CD4-positive, CD25-positive, alpha-beta regulatory T cell (primary cell): ENCODE data around the gene SLC6A5. TPM values are rescaled to one million over a fixed set of nuclear protein-coding genes. Genes with fewer than 3 reads are reported as not detected.

ENCODE experiments used
- ATAC-seq, 2 donors: fragments of 150-1000 bp; cut with Tn5 transposase; one replicate each; pipeline ENCODE4 v1.10.0; 2021; ENCODE audit warnings: low read depth in 2 of 2, moderate number of reproducible peaks in 2 of 2, moderate library complexity in 1 of 2
- DNase-seq, 3 donors: peaks; one replicate each; pipeline versions ENCODE4 v3.0.0 to v3.0.0-alpha.2; 2012 to 2022; ENCODE audit warnings: mixed read lengths in 1 of 3
- H3K27ac ChIP-seq: one replicate; pipeline ENCODE4 v1.7.0; 2013; ENCODE audit warnings: mild to moderate bottlenecking, low read length; ENCODE audit not compliant: insufficient read depth, poor library complexity, severe bottlenecking
- H3K27me3 ChIP-seq: one replicate; pipeline ENCODE4 v1.7.0; 2013; ENCODE audit warnings: low read length; ENCODE audit not compliant: control insufficient read depth, insufficient read depth
- H3K36me3 ChIP-seq: one replicate; pipeline ENCODE4 v1.7.0; 2013; ENCODE audit warnings: mild to moderate bottlenecking, low read length, moderate library complexity; ENCODE audit not compliant: control insufficient read depth, insufficient read depth
- H3K4me1 ChIP-seq: 2 replicates; pipeline ENCODE4 v1.7.0; 2013; ENCODE audit warnings: mild to moderate bottlenecking, low read length; ENCODE audit not compliant: insufficient read depth, control insufficient read depth, poor library complexity, severe bottlenecking
- H3K4me3 ChIP-seq: one replicate; pipeline ENCODE4 v1.7.0; 2013; ENCODE audit warnings: low read depth, mild to moderate bottlenecking, low read length, moderate library complexity
- H3K9me3 ChIP-seq, 2 experiments: 1 replicate in 1 of 2; 2 replicates in 1 of 2; pipeline ENCODE4 v1.7.0; 2013; ENCODE audit warnings: low read length in 2 of 2, mild to moderate bottlenecking in 1 of 2, moderate library complexity in 1 of 2; ENCODE audit not compliant: control insufficient read depth in 2 of 2
- H3K27ac Mint-ChIP-seq, 3 donors: one replicate each; pipeline ENCODE4 v1.8.0; 2020 to 2022; ENCODE audit warnings: mild to moderate bottlenecking in 3 of 3, mixed read lengths in 3 of 3, moderate library complexity in 2 of 3
- H3K27me3 Mint-ChIP-seq: one replicate; pipeline ENCODE4 v1.8.0; 2022; ENCODE audit warnings: mild to moderate bottlenecking, mixed read lengths
- H3K36me3 Mint-ChIP-seq: one replicate; pipeline ENCODE4 v1.8.0; 2020; ENCODE audit warnings: mixed read lengths
- H3K4me1 Mint-ChIP-seq, 4 donors: one replicate each; pipeline ENCODE4 v1.8.0; 2020 to 2022; ENCODE audit warnings: mixed read lengths in 4 of 4, mild to moderate bottlenecking in 1 of 4
- H3K4me3 Mint-ChIP-seq, 4 donors: one replicate each; pipeline ENCODE4 v1.8.0; 2020 to 2022; ENCODE audit warnings: mild to moderate bottlenecking in 4 of 4, mixed read lengths in 4 of 4, moderate library complexity in 3 of 4
- H3K9me3 Mint-ChIP-seq, 7 donors: one replicate each; pipeline ENCODE4 v1.8.0; 2020 to 2022; ENCODE audit warnings: mixed read lengths in 7 of 7, mild to moderate bottlenecking in 3 of 7, moderate library complexity in 2 of 7
- polyA plus RNA-seq, 4 donors: library from polyadenylated mRNA; unstranded; fragments of 300-500 nt; fragmentation: Illumina TruSeq; gene quantifications; one replicate each; pipeline ENCODE4 v1.2.3, GENCODE V29; 2021
- total RNA-seq: library from RNA; stranded (reverse); gene quantifications from one replicate; pipeline ENCODE4 v1.2.3, GENCODE V29; 2022

Gene SLC6A5
- total and polyA plus RNA-seq, 5 donors from 2014 or later, result not detected

DNA sequence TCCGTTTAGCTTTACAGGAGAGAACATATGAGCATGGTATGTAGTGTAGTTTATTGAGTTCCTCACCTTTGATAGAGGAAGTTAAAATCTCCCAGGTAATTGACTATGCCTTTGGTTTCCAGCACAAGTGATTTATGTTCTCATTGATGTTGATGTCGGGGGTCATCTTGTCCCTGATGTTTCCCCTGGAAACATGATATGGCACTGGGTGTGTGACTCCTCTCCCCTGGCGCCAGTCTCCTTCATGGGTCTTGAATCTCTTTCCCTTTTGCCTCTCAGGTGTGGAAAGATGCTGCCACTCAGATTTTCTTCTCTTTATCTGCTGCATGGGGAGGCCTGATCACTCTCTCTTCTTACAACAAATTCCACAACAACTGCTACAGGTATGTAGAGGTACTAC, 28.3 kb downstream of the SLC6A5 start:
- Histone ChIP-seq H3K4me1 (no peaks in the 10 kb centered on the region), H3K9me3 (no peaks in the 10 kb centered on the region), H3K27ac (no peak overlapping the region), H3K36me3 (no peaks in the 10 kb centered on the region), H3K27me3 (no peaks in the 10 kb centered on the region), H3K4me3 (no peak overlapping the region)
- Mint-ChIP-seq H3K4me1 (no peaks in the 10 kb centered on the region), H3K27ac (no peak overlapping the region), H3K4me3 (no peak overlapping the region), H3K27me3 (peaks cover 5% of the 10 kb centered on the region), H3K36me3 (no peaks in the 10 kb centered on the region), H3K9me3 (no peaks in the 10 kb centered on the region)
- ATAC-seq (no peak), DNase-seq (no peak)

DNA sequence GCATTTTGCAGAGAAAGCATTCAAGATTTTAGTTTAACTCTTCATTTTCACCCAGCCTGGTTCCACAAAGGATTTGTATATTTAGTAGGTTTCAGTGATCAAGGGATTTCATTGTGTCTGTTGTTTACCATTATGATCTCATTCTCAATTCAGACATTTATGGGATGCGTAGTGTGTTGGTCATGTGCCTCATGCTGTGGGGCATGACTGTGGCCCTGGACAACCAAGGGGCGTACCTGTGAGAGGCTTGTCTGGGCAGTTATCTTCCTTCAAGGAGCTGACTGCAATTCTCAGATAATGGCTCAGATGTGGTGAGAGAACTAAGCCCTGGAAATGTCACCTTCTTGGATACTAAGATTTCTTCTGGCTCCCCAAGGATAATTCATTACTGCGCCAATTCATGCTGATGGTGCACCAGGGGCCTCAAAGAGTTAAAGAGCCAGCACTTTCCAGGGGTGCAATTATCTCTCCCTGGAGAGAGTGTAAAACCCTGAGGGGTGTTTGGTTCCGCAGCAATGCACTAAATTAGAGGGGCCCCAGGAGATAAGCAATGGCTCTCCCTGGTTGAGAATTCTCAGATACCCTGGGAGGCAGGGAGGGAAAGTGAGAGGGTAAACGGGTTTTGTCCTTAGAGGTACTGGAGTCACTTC, 32.2 kb downstream of the SLC6A5 start:
- no peak for ATAC-seq
- Mint-ChIP-seq H3K9me3 (no peaks in the 10 kb centered on the region), H3K27ac (no peak overlapping the region), H3K36me3 (no peaks in the 10 kb centered on the region), H3K27me3 (peaks cover 23% of the 10 kb centered on the region), H3K4me1 (no peaks in the 10 kb centered on the region), H3K4me3 (no peak overlapping the region)
- no peak overlapping the region for H3K4me3 ChIP-seq
- H3K4me1 ChIP-seq, result no peaks in the 10 kb centered on the region
- no peak overlapping the region for H3K27ac ChIP-seq
- H3K9me3 ChIP-seq, result no peaks in the 10 kb centered on the region
- H3K36me3 ChIP-seq, result no peaks in the 10 kb centered on the region
- DNase-seq, result no peak
- H3K27me3 ChIP-seq, result no peaks in the 10 kb centered on the region

- ATAC-seq, result no peak
- no peak overlapping the region for H3K4me3 ChIP-seq
- Mint-ChIP-seq H3K4me3 (no peak overlapping the region), H3K4me1 (no peaks in the 10 kb centered on the region), H3K27ac (no peak overlapping the region), H3K27me3 (peaks cover 23% of the 10 kb centered on the region), H3K36me3 (no peaks in the 10 kb centered on the region), H3K9me3 (no peaks in the 10 kb centered on the region)
- no peaks in the 10 kb centered on the region for H3K27me3 ChIP-seq
- H3K4me1 ChIP-seq, result no peaks in the 10 kb centered on the region
- H3K36me3 ChIP-seq, result no peaks in the 10 kb centered on the region
- no peak overlapping the region for H3K27ac ChIP-seq
- DNase-seq, result no peak
- H3K9me3 ChIP-seq, result no peaks in the 10 kb centered on the region
These were observed 32.7 kb downstream of the SLC6A5 start for GRCh38 chr11:20632169-20632532.

GRCh38 chr11:20634044-20634443, 34.6 kb downstream of the SLC6A5 start:
- Histone ChIP-seq H3K27me3 (no peaks in the 10 kb centered on the region), H3K4me1 (no peaks in the 10 kb centered on the region), H3K36me3 (no peaks in the 10 kb centered on the region), H3K4me3 (no peak overlapping the region), H3K9me3 (no peaks in the 10 kb centered on the region), H3K27ac (no peak overlapping the region)
- no peak for ATAC-seq
- no peaks in the 10 kb centered on the region for H3K4me1 Mint-ChIP-seq
- H3K9me3 Mint-ChIP-seq, result no peaks in the 10 kb centered on the region
- H3K27ac Mint-ChIP-seq, result no peak overlapping the region
- H3K27me3 Mint-ChIP-seq, result peaks cover 18% of the 10 kb centered on the region
- H3K4me3 Mint-ChIP-seq, result no peak overlapping the region
- DNase-seq, result no peak
- no peaks in the 10 kb centered on the region for H3K36me3 Mint-ChIP-seq

- no peak overlapping the region for H3K27ac ChIP-seq
- Mint-ChIP-seq H3K4me3 (no peak overlapping the region), H3K4me1 (no peaks in the 10 kb centered on the region), H3K27ac (no peak overlapping the region), H3K9me3 (no peaks in the 10 kb centered on the region), H3K36me3 (no peaks in the 10 kb centered on the region), H3K27me3 (peaks cover 18% of the 10 kb centered on the region)
- H3K4me3 ChIP-seq, result no peak overlapping the region
- DNase-seq (no peak), ATAC-seq (no peak)
- no peaks in the 10 kb centered on the region for H3K36me3 ChIP-seq
- H3K27me3 ChIP-seq, result no peaks in the 10 kb centered on the region
- no peaks in the 10 kb centered on the region for H3K9me3 ChIP-seq
- H3K4me1 ChIP-seq, result no peaks in the 10 kb centered on the region
These were observed 35.4 kb downstream of the SLC6A5 start for GRCh38 chr11:20634781-20635180.

DNA sequence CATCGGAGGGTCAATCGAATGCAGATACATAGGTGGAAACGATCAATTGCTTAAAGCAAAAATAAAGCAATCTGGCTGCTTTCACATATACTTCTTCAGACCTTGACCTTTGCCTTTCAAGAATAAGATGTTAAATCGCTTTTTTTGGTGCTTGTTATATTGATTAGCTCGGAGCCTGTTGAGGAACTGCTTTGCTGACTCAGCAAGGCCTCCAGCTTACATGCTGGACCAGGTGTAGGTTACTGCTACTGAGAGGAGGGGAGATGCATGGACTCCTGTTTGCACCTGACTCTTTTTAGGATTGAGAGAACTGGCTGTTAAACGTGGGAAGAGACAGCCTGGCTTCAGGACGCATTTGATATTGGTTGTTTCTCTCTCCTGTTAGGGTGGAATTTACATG, 38.7 kb downstream of the SLC6A5 start:
- Histone ChIP-seq H3K36me3 (no peaks in the 10 kb centered on the region), H3K27ac (no peak overlapping the region), H3K4me3 (no peak overlapping the region), H3K27me3 (no peaks in the 10 kb centered on the region), H3K9me3 (no peaks in the 10 kb centered on the region), H3K4me1 (no peaks in the 10 kb centered on the region)
- ATAC-seq, result no peak
- Mint-ChIP-seq H3K4me1 (no peaks in the 10 kb centered on the region), H3K9me3 (no peaks in the 10 kb centered on the region), H3K27ac (no peak overlapping the region), H3K4me3 (no peak overlapping the region), H3K27me3 (peaks cover 18% of the 10 kb centered on the region), H3K36me3 (no peaks in the 10 kb centered on the region)
- DNase-seq, result no peak

DNA sequence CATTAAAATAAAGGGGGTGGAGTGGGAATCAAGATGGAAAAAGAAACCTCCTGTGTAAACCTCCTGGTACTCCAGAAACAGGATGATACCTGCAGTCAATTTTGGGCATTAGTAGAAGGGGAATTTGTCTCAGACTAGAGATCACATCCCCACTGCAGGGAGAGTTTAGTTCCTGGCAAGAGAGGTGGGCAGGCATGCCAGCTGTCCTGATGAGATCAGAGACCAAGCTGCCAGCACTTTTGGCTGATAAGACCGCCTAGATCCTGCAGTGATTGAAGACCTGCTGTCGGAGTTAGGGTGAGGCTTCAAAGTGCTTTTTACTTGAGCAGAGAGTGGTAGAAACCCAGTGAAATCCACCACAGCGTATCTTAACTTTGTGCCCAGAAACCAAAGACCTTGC, 40.3 kb downstream of the SLC6A5 start:
- H3K27me3 Mint-ChIP-seq, result peaks cover 17% of the 10 kb centered on the region
- no peaks in the 10 kb centered on the region for H3K9me3 ChIP-seq
- no peak overlapping the region for H3K27ac ChIP-seq
- ATAC-seq (no peak), DNase-seq (no peak)
- no peaks in the 10 kb centered on the region for H3K36me3 Mint-ChIP-seq
- H3K4me3 Mint-ChIP-seq, result no peak overlapping the region
- H3K27me3 ChIP-seq, result no peaks in the 10 kb centered on the region
- H3K4me1 ChIP-seq, result no peaks in the 10 kb centered on the region
- H3K27ac Mint-ChIP-seq, result no peak overlapping the region
- H3K36me3 ChIP-seq, result no peaks in the 10 kb centered on the region
- no peak overlapping the region for H3K4me3 ChIP-seq
- no peaks in the 10 kb centered on the region for H3K4me1 Mint-ChIP-seq
- H3K9me3 Mint-ChIP-seq, result peaks cover 0 to 1% (median 0%) of the 10 kb centered on the region in 7 donors

DNA sequence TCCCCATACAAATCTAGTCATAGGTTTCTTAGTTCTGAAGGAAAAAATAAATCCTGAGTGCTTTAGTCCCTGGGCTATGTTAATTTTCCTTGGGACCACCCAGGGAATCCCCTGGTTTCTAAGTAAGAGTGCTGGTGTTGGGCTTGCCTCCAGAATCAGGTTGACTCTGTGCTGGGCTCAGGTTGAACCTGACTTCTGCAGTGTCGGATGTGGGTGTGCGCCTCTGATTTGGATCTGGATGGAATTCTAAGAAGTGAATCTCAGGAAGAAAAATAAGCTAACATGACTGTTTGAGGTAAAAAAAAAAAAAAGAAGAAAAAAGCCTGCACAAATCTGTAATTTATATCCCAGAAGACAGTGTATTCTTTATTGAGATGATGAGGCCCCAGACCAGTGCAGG, 41.0 kb downstream of the SLC6A5 start:
- no peak overlapping the region for H3K27ac ChIP-seq
- H3K4me3 ChIP-seq, result no peak overlapping the region
- H3K4me1 ChIP-seq, result no peaks in the 10 kb centered on the region
- H3K9me3 ChIP-seq, result no peaks in the 10 kb centered on the region
- Mint-ChIP-seq H3K27ac (no peak overlapping the region), H3K4me1 (no peaks in the 10 kb centered on the region), H3K27me3 (peaks cover 12% of the 10 kb centered on the region), H3K9me3 (peaks cover 0 to 1% (median 0%) of the 10 kb centered on the region in 7 donors), H3K36me3 (no peaks in the 10 kb centered on the region), H3K4me3 (no peak overlapping the region)
- DNase-seq (no peak), ATAC-seq (no peak)
- H3K27me3 ChIP-seq, result no peaks in the 10 kb centered on the region
- H3K36me3 ChIP-seq, result no peaks in the 10 kb centered on the region
